H1 (cell line): Measurements from ENCODE around the gene TNPO2. TPM values are rescaled to one million over a fixed set of nuclear protein-coding genes. Genes with fewer than 3 reads are reported as not detected.

ENCODE experiments used
- polyA plus RNA-seq, 7 experiments: library from polyadenylated mRNA; depleted of rRNA in 3 of 7; stranded (reverse) in 5 of 7; unstranded in 2 of 7; fragments of >200 nt in 5 of 7; fragments of 200-250 nt in 2 of 7; gene quantifications; 1 replicate in 5 of 7; 2 replicates in 1 of 7; 4 replicates in 1 of 7; pipeline versions ENCODE4 v1.2.1 to v1.2.3, GENCODE V29; 2011 to 2013; ENCODE audit warnings: missing spikeins in 2 of 7, mixed read lengths in 2 of 7
- total RNA-seq: library from RNA; stranded (reverse); fragmentation: NEBNext Ultra II Directional; extraction: Animal tissue kit (Norgen Biotek cat#: 25700); gene quantifications from 2 replicates; pipeline ENCODE4 v1.2.1, GENCODE V29; 2021
- TF ChIP-seq, protein P1 (sequence below): fragments of 300-600 bp; sonication (generic); IDR thresholded peaks from 2 replicates; pipeline ENCODE4 v1.7.1; 2012; ENCODE audit warnings: low read length, moderate library complexity, mild to moderate bottlenecking, inconsistent platforms; ENCODE audit not compliant: insufficient replicate concordance

TNPO2 gene
- total and polyA plus RNA-seq, 2 of the 8 experiments (the other 6 are each of a cell fraction or from before 2014, with no cell fraction given): 112 to 121 TPM

- TF ChIP-seq, protein P1, sequence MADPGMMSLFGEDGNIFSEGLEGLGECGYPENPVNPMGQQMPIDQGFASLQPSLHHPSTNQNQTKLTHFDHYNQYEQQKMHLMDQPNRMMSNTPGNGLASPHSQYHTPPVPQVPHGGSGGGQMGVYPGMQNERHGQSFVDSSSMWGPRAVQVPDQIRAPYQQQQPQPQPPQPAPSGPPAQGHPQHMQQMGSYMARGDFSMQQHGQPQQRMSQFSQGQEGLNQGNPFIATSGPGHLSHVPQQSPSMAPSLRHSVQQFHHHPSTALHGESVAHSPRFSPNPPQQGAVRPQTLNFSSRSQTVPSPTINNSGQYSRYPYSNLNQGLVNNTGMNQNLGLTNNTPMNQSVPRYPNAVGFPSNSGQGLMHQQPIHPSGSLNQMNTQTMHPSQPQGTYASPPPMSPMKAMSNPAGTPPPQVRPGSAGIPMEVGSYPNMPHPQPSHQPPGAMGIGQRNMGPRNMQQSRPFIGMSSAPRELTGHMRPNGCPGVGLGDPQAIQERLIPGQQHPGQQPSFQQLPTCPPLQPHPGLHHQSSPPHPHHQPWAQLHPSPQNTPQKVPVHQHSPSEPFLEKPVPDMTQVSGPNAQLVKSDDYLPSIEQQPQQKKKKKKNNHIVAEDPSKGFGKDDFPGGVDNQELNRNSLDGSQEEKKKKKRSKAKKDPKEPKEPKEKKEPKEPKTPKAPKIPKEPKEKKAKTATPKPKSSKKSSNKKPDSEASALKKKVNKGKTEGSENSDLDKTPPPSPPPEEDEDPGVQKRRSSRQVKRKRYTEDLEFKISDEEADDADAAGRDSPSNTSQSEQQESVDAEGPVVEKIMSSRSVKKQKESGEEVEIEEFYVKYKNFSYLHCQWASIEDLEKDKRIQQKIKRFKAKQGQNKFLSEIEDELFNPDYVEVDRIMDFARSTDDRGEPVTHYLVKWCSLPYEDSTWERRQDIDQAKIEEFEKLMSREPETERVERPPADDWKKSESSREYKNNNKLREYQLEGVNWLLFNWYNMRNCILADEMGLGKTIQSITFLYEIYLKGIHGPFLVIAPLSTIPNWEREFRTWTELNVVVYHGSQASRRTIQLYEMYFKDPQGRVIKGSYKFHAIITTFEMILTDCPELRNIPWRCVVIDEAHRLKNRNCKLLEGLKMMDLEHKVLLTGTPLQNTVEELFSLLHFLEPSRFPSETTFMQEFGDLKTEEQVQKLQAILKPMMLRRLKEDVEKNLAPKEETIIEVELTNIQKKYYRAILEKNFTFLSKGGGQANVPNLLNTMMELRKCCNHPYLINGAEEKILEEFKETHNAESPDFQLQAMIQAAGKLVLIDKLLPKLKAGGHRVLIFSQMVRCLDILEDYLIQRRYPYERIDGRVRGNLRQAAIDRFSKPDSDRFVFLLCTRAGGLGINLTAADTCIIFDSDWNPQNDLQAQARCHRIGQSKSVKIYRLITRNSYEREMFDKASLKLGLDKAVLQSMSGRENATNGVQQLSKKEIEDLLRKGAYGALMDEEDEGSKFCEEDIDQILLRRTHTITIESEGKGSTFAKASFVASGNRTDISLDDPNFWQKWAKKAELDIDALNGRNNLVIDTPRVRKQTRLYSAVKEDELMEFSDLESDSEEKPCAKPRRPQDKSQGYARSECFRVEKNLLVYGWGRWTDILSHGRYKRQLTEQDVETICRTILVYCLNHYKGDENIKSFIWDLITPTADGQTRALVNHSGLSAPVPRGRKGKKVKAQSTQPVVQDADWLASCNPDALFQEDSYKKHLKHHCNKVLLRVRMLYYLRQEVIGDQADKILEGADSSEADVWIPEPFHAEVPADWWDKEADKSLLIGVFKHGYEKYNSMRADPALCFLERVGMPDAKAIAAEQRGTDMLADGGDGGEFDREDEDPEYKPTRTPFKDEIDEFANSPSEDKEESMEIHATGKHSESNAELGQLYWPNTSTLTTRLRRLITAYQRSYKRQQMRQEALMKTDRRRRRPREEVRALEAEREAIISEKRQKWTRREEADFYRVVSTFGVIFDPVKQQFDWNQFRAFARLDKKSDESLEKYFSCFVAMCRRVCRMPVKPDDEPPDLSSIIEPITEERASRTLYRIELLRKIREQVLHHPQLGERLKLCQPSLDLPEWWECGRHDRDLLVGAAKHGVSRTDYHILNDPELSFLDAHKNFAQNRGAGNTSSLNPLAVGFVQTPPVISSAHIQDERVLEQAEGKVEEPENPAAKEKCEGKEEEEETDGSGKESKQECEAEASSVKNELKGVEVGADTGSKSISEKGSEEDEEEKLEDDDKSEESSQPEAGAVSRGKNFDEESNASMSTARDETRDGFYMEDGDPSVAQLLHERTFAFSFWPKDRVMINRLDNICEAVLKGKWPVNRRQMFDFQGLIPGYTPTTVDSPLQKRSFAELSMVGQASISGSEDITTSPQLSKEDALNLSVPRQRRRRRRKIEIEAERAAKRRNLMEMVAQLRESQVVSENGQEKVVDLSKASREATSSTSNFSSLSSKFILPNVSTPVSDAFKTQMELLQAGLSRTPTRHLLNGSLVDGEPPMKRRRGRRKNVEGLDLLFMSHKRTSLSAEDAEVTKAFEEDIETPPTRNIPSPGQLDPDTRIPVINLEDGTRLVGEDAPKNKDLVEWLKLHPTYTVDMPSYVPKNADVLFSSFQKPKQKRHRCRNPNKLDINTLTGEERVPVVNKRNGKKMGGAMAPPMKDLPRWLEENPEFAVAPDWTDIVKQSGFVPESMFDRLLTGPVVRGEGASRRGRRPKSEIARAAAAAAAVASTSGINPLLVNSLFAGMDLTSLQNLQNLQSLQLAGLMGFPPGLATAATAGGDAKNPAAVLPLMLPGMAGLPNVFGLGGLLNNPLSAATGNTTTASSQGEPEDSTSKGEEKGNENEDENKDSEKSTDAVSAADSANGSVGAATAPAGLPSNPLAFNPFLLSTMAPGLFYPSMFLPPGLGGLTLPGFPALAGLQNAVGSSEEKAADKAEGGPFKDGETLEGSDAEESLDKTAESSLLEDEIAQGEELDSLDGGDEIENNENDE: no peak
These were observed 421 bp downstream of the TNPO2 start (continued) for GRCh38 chr19:12723381-12723640.
